Stimulated activated CD4-positive, alpha-beta T cell treated with anti-CD3 and anti-CD28 coated beads, TNF-alpha, amount 100 ng/mL, for 48 hours (primary cell): ENCODE measurements around the gene RNF207.

Experiments used
- DNase-seq, 3 donors: peaks; one replicate each; pipeline ENCODE4 v3.0.0-alpha.2; 2020; ENCODE audit warnings: low read depth in 3 of 3

Gene RNF207

GRCh38 chr1:6234502-6235295, 28.8 kb downstream of the RNF207 start:
- DNase-seq: no peak

- DNase-seq: no peak
These were observed 29.4 kb downstream of the RNF207 start for GRCh38 chr1:6235296-6235677.

- no peak for DNase-seq
These were observed 31.2 kb downstream of the RNF207 start for GRCh38 chr1:6237093-6237492.

GRCh38 chr1:6239213-6239752, 33.4 kb downstream of the RNF207 start:
- DNase-seq: no peak

GRCh38 chr1:6239950-6240768, 34.2 kb downstream of the RNF207 start:
- DNase-seq: no peak

- no peak for DNase-seq
These were observed 35.4 kb downstream of the RNF207 start for GRCh38 chr1:6241107-6241886.

GRCh38 chr1:6241887-6242740, 36.2 kb downstream of the RNF207 start:
- no peak for DNase-seq

- DNase-seq: no peak
These were observed 37.3 kb downstream of the RNF207 start for GRCh38 chr1:6243053-6243834.

- no peak for DNase-seq
These were observed 38.1 kb downstream of the RNF207 start, which contains the start of gene HES3 for GRCh38 chr1:6243993-6244392. Gene HES3 (plus strand): TSS chr1:6244179. CDS start chr1:6244366, 187 bp downstream.

GRCh38 chr1:6244401-6245049, 38.6 kb downstream of the RNF207 start:
- no peak for DNase-seq

GRCh38 chr1:6245086-6245868, 39.4 kb downstream of the RNF207 start:
- peak; percentile 57 to 76 (median 75) for DNase-seq

GRCh38 chr1:6245869-6246496, 40.1 kb downstream of the RNF207 start:
- DNase-seq: peak in 1 of 3 donors; percentile 59

- DNase-seq: peak; percentile 65 to 78 (median 74)
These were observed 40.9 kb downstream of the RNF207 start for GRCh38 chr1:6246497-6247467.

- no peak for DNase-seq
These were observed 41.7 kb downstream of the RNF207 start for GRCh38 chr1:6247651-6248050.

- DNase-seq: no peak
These were observed 42.4 kb downstream of the RNF207 start for GRCh38 chr1:6248161-6248776.

GRCh38 chr1:6248932-6249738, 43.2 kb downstream of the RNF207 start:
- no peak for DNase-seq
